ENCODE data around the gene CCDC175.

Gene CCDC175

GRCh38 chr14:59481871-59482540, 94.6 kb downstream of the CCDC175 start:
- DNase-seq, result no peak

GRCh38 chr14:59481407-59481806, 95.2 kb downstream of the CCDC175 start:
- no peak for DNase-seq

GRCh38 chr14:59480166-59480565, 96.4 kb downstream of the CCDC175 start:
- DNase-seq, result no peak

GRCh38 chr14:59478540-59478939, 98.1 kb downstream of the CCDC175 start:
- DNase-seq, result no peak

GRCh38 chr14:59475709-59476108, 100.9 kb downstream of the CCDC175 start:
- DNase-seq, result no peak

GRCh38 chr14:59474172-59474571, 102.4 kb downstream of the CCDC175 start:
- DNase-seq, result no peak

GRCh38 chr14:59465316-59466135, 111.1 kb downstream of the CCDC175 start, which contains the start of gene GPR135:
Gene GPR135, minus strand, starts transcription at chr14:59465380. Its CDS starts 154 bp downstream, at chr14:59465226.
- no peak for DNase-seq

GRCh38 chr14:59464486-59465315, 111.9 kb downstream of the CCDC175 start:
- DNase-seq, result peak; percentile 83

GRCh38 chr14:59463787-59464485, 112.7 kb downstream of the CCDC175 start:
- no peak for DNase-seq

GRCh38 chr14:59461891-59462290, 114.7 kb downstream of the CCDC175 start:
- no peak for DNase-seq

- no peak for DNase-seq
Measured at GRCh38 chr14:59460378-59460777, 116.2 kb downstream of the CCDC175 start.

- DNase-seq, result no peak
Measured at GRCh38 chr14:59458486-59458885, 118.1 kb downstream of the CCDC175 start.

- DNase-seq, result no peak
Measured at GRCh38 chr14:59455411-59455810, 121.2 kb downstream of the CCDC175 start.
